Calu3 (cell line): ENCODE measurements around the gene TMEM82. TPM values are rescaled to one million over a fixed set of nuclear protein-coding genes. Genes with fewer than 3 reads are reported as not detected.
"Not testable (repeated sequence)": the region's sequence is repeated elsewhere in the genome, so short reads cannot be mapped to it uniquely, and the experiment has no call there.

Source experiments
- Bru-seq: library from RNA; stranded (reverse); fragments of 400-500 nt; gene quantifications from one replicate; lab custom pipeline; 2021; lab: Mats Ljungman, UMichigan
- BruChase-seq, 2 experiments: library from RNA; stranded (reverse); fragments of 400-500 nt; gene quantifications; one replicate each; lab custom pipeline; 2021; lab: Mats Ljungman, UMichigan
- BruUV-seq: library from RNA; stranded (reverse); fragments of 400-500 nt; replicated peaks from 2 replicates; lab custom pipeline; 2021; lab: Mats Ljungman, UMichigan
- CTCF ChIA-PET: fragments of 300-600 bp; sonication (Branson Sonifier 250); formaldehyde crosslinking; loops from one replicate; lab custom pipeline; 2022; ENCODE audit warnings: antibody characterized with exemption; lab: Charles Lee
- DNase-seq: peaks from one replicate; pipeline ENCODE4 v3.0.0; 2022
- H3K27ac Mint-ChIP-seq: one replicate; pipeline ENCODE4 v1.8.0; 2022; ENCODE audit warnings: mixed read lengths; ENCODE audit not compliant: unreplicated experiment
- H3K27me3 Mint-ChIP-seq: one replicate; pipeline ENCODE4 v1.8.0; 2022; ENCODE audit warnings: mixed read lengths; ENCODE audit not compliant: unreplicated experiment
- H3K36me3 Mint-ChIP-seq: one replicate; pipeline ENCODE4 v1.8.0; 2022; ENCODE audit warnings: mild to moderate bottlenecking, moderate library complexity, mixed read lengths; ENCODE audit not compliant: insufficient read depth, unreplicated experiment
- H3K4me1 Mint-ChIP-seq: one replicate; pipeline ENCODE4 v1.8.0; 2022; ENCODE audit warnings: mild to moderate bottlenecking, low read depth, mixed read lengths; ENCODE audit not compliant: unreplicated experiment
- H3K4me3 Mint-ChIP-seq: one replicate; pipeline ENCODE4 v1.8.0; 2022; ENCODE audit warnings: mild to moderate bottlenecking, low read depth, moderate library complexity, mixed read lengths; ENCODE audit not compliant: unreplicated experiment
- H3K9me3 Mint-ChIP-seq: one replicate; pipeline ENCODE4 v1.8.0; 2022; ENCODE audit warnings: low read depth, mixed read lengths; ENCODE audit not compliant: unreplicated experiment
- CTCF ChIP-seq: fragments of 200-600 bp; IDR thresholded peaks from one replicate; pipeline ENCODE4 v1.8.0; 2022; ENCODE audit warnings: antibody characterized with exemption; ENCODE audit not compliant: unreplicated experiment
- intact Hi-C: fragments of 100-400 bp; cut with micrococcal nuclease; formaldehyde crosslinking; loops from one replicate; pipeline ENCODE4 v1.10.0; 2022; ENCODE audit not compliant: unreplicated experiment
- long read RNA-seq: library from polyadenylated mRNA; stranded (forward); transcript quantifications from one replicate; pipeline ENCODE4 v2.0.0, GENCODE V29; 2022
- total RNA-seq: library from RNA; stranded (reverse); gene quantifications from 2 replicates; pipeline ENCODE4 v1.2.3, GENCODE V29; 2022

The TMEM82 gene
- not detected in 2 replicates for total RNA-seq
- Bru-seq, nascent RNA: not detected
- not detected for BruChase-seq, experiment 1, labeled RNA remaining after a 6-hour chase
- BruChase-seq, experiment 2, labeled RNA remaining after a 2-hour chase: not detected
- long read RNA-seq: 0 reads

GRCh38 chr1:15742339-15742801, at the start of gene TMEM82:
Gene TMEM82, plus strand, starts transcription at chr1:15742499. Its CDS starts 61 bp downstream, at chr1:15742560.
- no peak for TF ChIP-seq CTCF
- DNase-seq: no peak
- CTCF ChIA-PET: no interaction called here
- H3K36me3 Mint-ChIP-seq: peaks cover 6% of the 10 kb centered on the region
- no peak within 1 kb of the TSS for H3K27ac Mint-ChIP-seq
- peaks cover 9% of the 10 kb centered on the region for H3K4me1 Mint-ChIP-seq
- no peaks in the 10 kb centered on the region for H3K9me3 Mint-ChIP-seq
- H3K27me3 Mint-ChIP-seq: no peaks in the 10 kb centered on the region
- BruUV-seq: no TSS peak
- no peak within 1 kb of the TSS for H3K4me3 Mint-ChIP-seq
- intact Hi-C loops: loop anchor here (5.0 kb wide), 1 partner anchor 145 kb away; no protein-coding TSS in a partner anchor

DNA sequence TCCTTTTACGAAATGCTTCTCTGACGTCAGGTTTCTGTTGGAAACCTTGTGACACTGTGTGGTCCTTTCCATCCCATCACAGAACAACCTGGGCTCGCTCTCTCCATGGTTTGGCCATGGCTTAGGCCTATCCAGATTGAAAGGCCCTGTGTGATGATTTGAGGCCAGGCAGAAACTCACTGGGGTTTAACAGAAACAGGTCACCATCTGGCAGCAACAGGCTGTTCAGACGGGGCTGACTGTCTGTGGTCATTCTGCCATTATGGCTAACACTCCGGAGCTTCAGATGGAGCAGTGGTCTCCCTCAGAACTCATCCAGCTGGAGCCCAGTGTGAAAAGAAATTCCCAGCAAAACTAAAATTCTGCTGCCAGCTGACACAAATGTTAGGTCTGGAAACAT, 48.9 kb upstream of the TMEM82 start:
- H3K36me3 Mint-ChIP-seq: no peaks in the 10 kb centered on the region
- CTCF ChIA-PET: no interaction called here
- H3K27ac Mint-ChIP-seq: no peak overlapping the region
- H3K27me3 Mint-ChIP-seq: no peaks in the 10 kb centered on the region
- intact Hi-C loops: no loop called here
- no peak for DNase-seq
- no peak overlapping the region for H3K4me3 Mint-ChIP-seq
- no TSS peak for BruUV-seq
- H3K9me3 Mint-ChIP-seq: no peaks in the 10 kb centered on the region
- H3K4me1 Mint-ChIP-seq: no peaks in the 10 kb centered on the region
- TF ChIP-seq CTCF: no peak

GRCh38 chr1:15696956-15697521, 45.3 kb upstream of the TMEM82 start:
- Mint-ChIP-seq H3K9me3 (no peaks in the 10 kb centered on the region), H3K27ac (no peak overlapping the region), H3K27me3 (no peaks in the 10 kb centered on the region), H3K36me3 (no peaks in the 10 kb centered on the region), H3K4me1 (no peaks in the 10 kb centered on the region), H3K4me3 (no peak overlapping the region)
- intact Hi-C loops: no loop called here
- CTCF ChIA-PET: interaction anchor here (1.3 kb wide), 1 partner anchor 38 kb away, joined by 11 read pairs; no protein-coding TSS in a partner anchor
- BruUV-seq: no TSS peak
- no peak for DNase-seq
- no peak for TF ChIP-seq CTCF

DNA sequence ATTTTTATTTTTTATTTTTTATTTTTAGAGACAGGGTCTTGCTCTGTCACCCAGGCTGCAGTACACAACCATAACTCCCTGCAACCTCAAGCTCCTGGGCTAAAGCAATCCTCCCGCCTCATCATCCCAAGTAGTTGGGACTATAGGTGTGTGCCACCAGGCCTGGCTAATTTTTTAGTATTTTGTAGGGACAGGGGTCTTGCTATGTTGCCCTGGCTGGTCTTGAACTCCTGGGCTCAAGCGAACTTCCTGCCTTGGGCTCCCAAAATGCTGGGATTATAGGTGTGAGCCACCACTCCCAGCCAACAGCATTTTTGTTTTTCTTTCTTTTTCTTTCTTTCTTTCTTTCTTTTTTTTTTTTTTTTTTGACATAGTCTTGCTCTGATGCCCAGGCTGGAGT, 44.1 kb upstream of the TMEM82 start:
- no peak for TF ChIP-seq CTCF
- Mint-ChIP-seq H3K4me1 (peaks cover 4% of the 10 kb centered on the region), H3K9me3 (no peaks in the 10 kb centered on the region), H3K36me3 (no peaks in the 10 kb centered on the region), H3K27ac (no peak overlapping the region), H3K27me3 (no peaks in the 10 kb centered on the region), H3K4me3 (no peak overlapping the region)
- intact Hi-C loops: no loop called here
- no peak for DNase-seq
- no TSS peak for BruUV-seq
- CTCF ChIA-PET: no interaction called here

- intact Hi-C loops: not testable (repeated sequence)
Observed at GRCh38 chr1:15699321-15699720, 43.0 kb upstream of the TMEM82 start.

More at GRCh38 chr1:15699321-15699720, 43.0 kb upstream of the TMEM82 start:
- H3K4me3 Mint-ChIP-seq, H3K36me3 Mint-ChIP-seq, H3K27ac Mint-ChIP-seq, CTCF ChIA-PET, H3K27me3 Mint-ChIP-seq, DNase-seq, BruUV-seq, H3K9me3 Mint-ChIP-seq: not testable (repeated sequence)
- peaks cover 11% of the 10 kb centered on the region for H3K4me1 Mint-ChIP-seq
